Endodermal cell (in vitro differentiated cells): ENCODE measurements around the gene IRS4. TPM values are rescaled to one million over a fixed set of nuclear protein-coding genes. Genes with fewer than 3 reads are reported as not detected.

ENCODE experiments used
- DNase-seq: peaks from one replicate; pipeline ENCODE4 v3.0.0-alpha.2; 2017
- H3K27ac ChIP-seq: 2 replicates; pipeline ENCODE4 v1.5.1; 2013; ENCODE audit warnings: mild to moderate bottlenecking, low read depth, low read length, moderate library complexity
- H3K27me3 ChIP-seq: 2 replicates; pipeline ENCODE4 v1.6.1; 2013; ENCODE audit warnings: mild to moderate bottlenecking, low read length, moderate library complexity; ENCODE audit not compliant: insufficient read depth, control insufficient read depth, poor library complexity, severe bottlenecking
- H3K36me3 ChIP-seq: 2 replicates; pipeline ENCODE4 v1.7.0; 2013; ENCODE audit warnings: mild to moderate bottlenecking, low read length, moderate library complexity; ENCODE audit not compliant: control insufficient read depth, insufficient read depth
- H3K4me1 ChIP-seq: one replicate; pipeline ENCODE4 v1.7.0; 2013; ENCODE audit warnings: low read length; ENCODE audit not compliant: control insufficient read depth, insufficient read depth
- H3K4me3 ChIP-seq: 2 replicates; pipeline ENCODE4 v1.5.1; 2013; ENCODE audit warnings: mild to moderate bottlenecking, low read length, moderate library complexity
- H3K9ac ChIP-seq: 2 replicates; pipeline ENCODE4 v1.6.1; 2013; ENCODE audit warnings: mild to moderate bottlenecking, low read length, moderate library complexity; ENCODE audit not compliant: poor library complexity, severe bottlenecking; ENCODE audit errors: extremely low read depth
- H3K9me3 ChIP-seq: 2 replicates; pipeline ENCODE4 v1.6.1; 2013; ENCODE audit warnings: mild to moderate bottlenecking, low read length, moderate library complexity; ENCODE audit not compliant: control insufficient read depth
- H3K27ac Mint-ChIP-seq: 2 replicates; pipeline ENCODE4 v1.8.0; 2020; ENCODE audit warnings: mixed read lengths
- H3K27me3 Mint-ChIP-seq: 2 replicates; pipeline ENCODE4 v1.8.0; 2021; ENCODE audit warnings: mild to moderate bottlenecking, mixed read lengths; ENCODE audit not compliant: insufficient read depth
- H3K36me3 Mint-ChIP-seq: 2 replicates; pipeline ENCODE4 v1.8.0; 2020; ENCODE audit warnings: low read depth, mixed read lengths
- H3K4me1 Mint-ChIP-seq: 2 replicates; pipeline ENCODE4 v1.8.0; 2020; ENCODE audit warnings: mixed read lengths
- H3K4me3 Mint-ChIP-seq: 2 replicates; pipeline ENCODE4 v1.8.0; 2020; ENCODE audit warnings: mild to moderate bottlenecking, moderate library complexity, mixed read lengths
- H3K9me3 Mint-ChIP-seq: 2 replicates; pipeline ENCODE4 v1.8.0; 2020; ENCODE audit warnings: mild to moderate bottlenecking, mixed read lengths
- CTCF ChIP-seq: fragments of 200-600 bp; sonication (generic); conservative IDR thresholded peaks from 2 replicates; pipeline ENCODE4 v1.5.0; 2021; ENCODE audit warnings: antibody characterized with exemption, mild to moderate bottlenecking
- WGBS, 2 experiments: methylation state at CpG; one replicate each; pipeline versions ENCODE4 v1.1.5 to v1.1.7; 2013; ENCODE audit warnings: missing lambda C conversion rate in 2 of 2, mixed read lengths in 1 of 2; ENCODE audit not compliant: insufficient coverage in 1 of 2, insufficient read length in 1 of 2; 5-methylcytosine and 5-hydroxymethylcytosine counted together
- total RNA-seq, 2 donors: library from RNA; stranded (reverse); fragmentation: NEBNext Ultra II Directional in 1 of 2; extraction: Animal tissue kit (Norgen Biotek cat#: 25700) in 1 of 2; gene quantifications; 2 replicates in 1 of 2; 3 replicates in 1 of 2; pipeline ENCODE4 v1.2.1, GENCODE V29; 2021

IRS4 gene
- total RNA-seq, 2 donors from 2014 or later, result 1.9 to 10.2 TPM

- H3K27me3 Mint-ChIP-seq, result peaks cover 56% of the 10 kb centered on the region
- TF ChIP-seq CTCF, result peak; percentile 84
Observed at GRCh38 chrX:108735091-108735678, 1.2 kb downstream of the IRS4 start.

GRCh38 chrX:108734426-108734825 lies 1.9 kb downstream of the IRS4 start:
- no peak for TF ChIP-seq CTCF
- Histone ChIP-seq H3K9ac (no peak overlapping the region), H3K9me3 (no peaks in the 10 kb centered on the region), H3K27ac (no peak overlapping the region), H3K4me1 (no peaks in the 10 kb centered on the region), H3K4me3 (peak overlapping the region; percentile 79), H3K36me3 (no peaks in the 10 kb centered on the region), H3K27me3 (peaks cover 63% of the 10 kb centered on the region)
- Mint-ChIP-seq H3K36me3 (no peaks in the 10 kb centered on the region), H3K4me3 (peak overlapping the region; percentile 79), H3K4me1 (peaks cover 41% of the 10 kb centered on the region), H3K9me3 (no peaks in the 10 kb centered on the region), H3K27ac (no peak overlapping the region), H3K27me3 (peaks cover 56% of the 10 kb centered on the region)
- WGBS, 2 experiments, result 78 to 80% methylated on average over 1 to 7 of the region's 7 CpGs
- no peak for DNase-seq

More at GRCh38 chrX:108735091-108735678, 1.2 kb downstream of the IRS4 start:
- Mint-ChIP-seq H3K36me3 (no peaks in the 10 kb centered on the region), H3K4me1 (peaks cover 41% of the 10 kb centered on the region), H3K4me3 (peak overlapping the region; percentile 79), H3K27ac (no peak overlapping the region), H3K9me3 (no peaks in the 10 kb centered on the region)
- no peak overlapping the region for H3K27ac ChIP-seq
- WGBS, 2 experiments, result 2 to 13% methylated on average over 12 to 36 of the region's 36 CpGs
- peaks cover 63% of the 10 kb centered on the region for H3K27me3 ChIP-seq
- H3K36me3 ChIP-seq, result no peaks in the 10 kb centered on the region
- no peak overlapping the region for H3K9ac ChIP-seq
- H3K9me3 ChIP-seq, result no peaks in the 10 kb centered on the region
- H3K4me1 ChIP-seq, result no peaks in the 10 kb centered on the region
- peak overlapping the region; percentile 79 for H3K4me3 ChIP-seq
- DNase-seq, result peak; percentile 86

GRCh38 chrX:108732630-108733321 lies 3.6 kb downstream of the IRS4 start:
- H3K27me3 Mint-ChIP-seq, result peaks cover 51% of the 10 kb centered on the region
- Histone ChIP-seq H3K9me3 (no peaks in the 10 kb centered on the region), H3K4me3 (peak overlapping the region; percentile 69), H3K36me3 (no peaks in the 10 kb centered on the region), H3K9ac (no peak overlapping the region), H3K27ac (no peak overlapping the region), H3K27me3 (peaks cover 54% of the 10 kb centered on the region), H3K4me1 (no peaks in the 10 kb centered on the region)
- H3K9me3 Mint-ChIP-seq, result no peaks in the 10 kb centered on the region
- H3K4me3 Mint-ChIP-seq, result peak overlapping the region; percentile 66
- peak; percentile 87 for DNase-seq
- H3K4me1 Mint-ChIP-seq, result peaks cover 48% of the 10 kb centered on the region
- no peak for TF ChIP-seq CTCF
- peak overlapping the region; percentile 53 for H3K27ac Mint-ChIP-seq
- whole genome bisulfite sequencing, 2 experiments, result 3 to 4% methylated on average over 10 to 38 of the region's 39 CpGs
- no peaks in the 10 kb centered on the region for H3K36me3 Mint-ChIP-seq
